CD1c-positive myeloid dendritic cell (primary cell): ENCODE results near the gene OR2F1.
"Not testable (repeated sequence)": the region's sequence is repeated elsewhere in the genome, so short reads cannot be mapped to it uniquely, and the experiment has no call there.

Experiments used
- DNase-seq: peaks from one replicate; pipeline ENCODE4 v3.0.0-alpha.2; 2016; ENCODE audit errors: extremely low spot score

OR2F1 gene

DNA sequence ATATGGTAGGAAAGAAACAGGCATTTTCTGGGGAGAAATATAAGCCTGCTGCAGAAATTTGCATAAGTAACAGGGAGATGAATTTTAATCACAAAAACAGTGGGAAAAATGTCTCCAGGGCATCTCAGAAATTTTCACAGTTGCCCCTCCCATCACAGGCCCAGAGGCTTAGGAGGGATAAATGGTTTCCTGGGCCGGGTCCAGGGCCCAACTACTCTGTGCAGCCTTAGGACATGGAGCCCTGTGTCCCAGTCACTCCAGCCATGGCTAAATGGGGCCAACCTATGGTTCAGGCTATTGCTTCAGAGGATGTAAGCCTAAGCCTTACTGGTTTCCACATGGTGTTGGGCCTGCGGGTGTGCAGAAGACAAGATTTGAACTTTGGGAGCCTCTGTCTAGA lies 54.7 kb downstream of the OR2F1 start:
- no peak for DNase-seq

DNA sequence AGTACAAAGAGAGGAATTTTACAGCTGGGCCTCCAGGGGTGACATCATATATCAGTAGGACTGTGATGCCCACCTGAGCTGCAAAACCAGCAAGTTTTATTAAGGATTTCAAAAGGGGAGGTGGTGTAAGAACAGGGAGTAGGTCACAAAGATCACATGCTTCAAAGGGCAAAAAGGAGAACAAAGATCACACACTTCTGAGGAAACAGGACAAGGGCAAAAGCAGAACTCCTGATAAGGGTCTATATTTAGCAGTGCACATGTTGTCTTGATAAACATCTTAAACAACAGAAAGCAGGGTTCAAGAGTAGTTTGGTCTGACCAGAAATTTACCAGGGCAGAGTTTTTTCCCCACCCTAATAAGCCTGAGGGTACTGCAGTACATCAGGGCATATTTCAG lies 55.4 kb downstream of the OR2F1 start:
- DNase-seq: peak; percentile 51

DNA sequence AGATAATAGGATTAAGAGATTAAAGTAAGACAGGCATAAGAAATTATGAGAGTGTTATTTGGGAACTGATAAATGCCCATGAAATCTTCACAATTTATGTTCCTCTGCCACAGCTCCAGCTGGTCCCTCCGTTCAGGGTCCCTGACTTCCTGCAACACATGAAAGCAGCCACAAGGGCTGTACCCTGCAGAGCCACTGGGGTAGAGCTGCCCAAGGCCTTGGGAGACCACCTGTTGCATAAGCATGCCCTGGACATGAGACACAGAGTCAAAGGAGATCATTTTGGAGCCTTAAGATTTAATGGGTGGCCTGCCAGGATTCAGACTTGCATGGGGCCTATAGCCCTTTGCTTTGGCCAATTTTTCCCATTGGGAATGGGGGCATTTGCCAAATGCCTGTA lies 56.2 kb downstream of the OR2F1 start:
- not testable (repeated sequence) for DNase-seq

DNA sequence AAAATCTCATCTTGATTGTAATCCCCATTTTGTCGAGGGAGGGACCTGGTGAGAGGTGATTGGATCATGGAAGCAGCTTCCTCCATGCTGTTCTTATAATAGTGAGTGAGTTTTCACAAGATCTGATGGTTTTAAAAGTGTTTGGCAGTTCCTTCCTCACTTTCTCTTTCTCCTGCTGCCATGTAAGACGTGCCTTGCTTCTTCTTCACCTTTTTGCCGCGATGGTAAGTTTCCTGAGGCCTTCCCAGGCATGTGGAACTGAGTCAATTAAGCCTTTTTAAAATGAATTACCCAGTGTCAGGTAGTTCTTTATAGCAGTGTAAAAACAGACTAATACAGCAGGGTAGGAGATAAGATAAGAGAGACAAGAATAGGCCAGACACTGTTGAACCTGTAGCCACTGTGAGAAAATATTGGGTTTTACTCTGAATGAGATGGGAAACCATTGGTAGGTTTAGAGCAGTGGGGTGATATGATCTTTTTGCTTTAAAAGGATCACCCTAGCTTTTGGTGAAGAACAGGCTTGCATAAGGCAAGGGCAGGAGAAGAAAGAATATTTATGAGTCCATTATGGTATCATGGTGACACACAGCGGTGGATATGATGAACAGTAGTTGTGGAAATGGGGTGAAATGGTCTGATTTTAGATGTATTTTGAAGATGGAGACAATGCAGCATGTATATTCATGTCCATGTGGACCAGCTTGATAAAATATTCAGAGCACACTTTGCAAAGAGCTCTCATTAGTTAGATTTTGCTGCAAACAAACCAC lies 57.0 kb downstream of the OR2F1 start:
- no peak for DNase-seq
